Stimulated activated naive B cell treated with anti-CD40 and anti-IgM and Interleukin-4, amounts not matched to agents 10 μg/mL and 1 μg/mL and 100 μg/mL, for 72 hours (primary cell): ENCODE data around the gene DYRK1B.

ENCODE experiments used
- ATAC-seq, 2 donors: fragments of 150-1000 bp; cut with Tn5 transposase; replicated peaks; 2 replicates each; pipeline ENCODE4 v1.10.0; 2021; ENCODE audit warnings: moderate library complexity in 1 of 2
- DNase-seq: peaks from one replicate; pipeline ENCODE4 v3.0.0; 2021
- H3K27ac Mint-ChIP-seq: one replicate; pipeline ENCODE4 v1.8.0; 2022; ENCODE audit warnings: mild to moderate bottlenecking, mixed read lengths
- H3K27me3 Mint-ChIP-seq, 2 donors: one replicate each; pipeline ENCODE4 v1.8.0; 2022; ENCODE audit warnings: mixed read lengths in 2 of 2
- H3K36me3 Mint-ChIP-seq, 2 donors: one replicate each; pipeline ENCODE4 v1.8.0; 2022; ENCODE audit warnings: mixed read lengths in 2 of 2, mild to moderate bottlenecking in 1 of 2
- H3K4me1 Mint-ChIP-seq, 2 donors: one replicate each; pipeline ENCODE4 v1.8.0; 2022; ENCODE audit warnings: mixed read lengths in 2 of 2, mild to moderate bottlenecking in 1 of 2
- H3K4me3 Mint-ChIP-seq, 2 donors: one replicate each; pipeline ENCODE4 v1.8.0; 2022; ENCODE audit warnings: mild to moderate bottlenecking in 2 of 2, mixed read lengths in 2 of 2, moderate library complexity in 1 of 2
- H3K9me3 Mint-ChIP-seq, 2 donors: one replicate each; pipeline ENCODE4 v1.8.0; 2022; ENCODE audit warnings: mixed read lengths in 2 of 2, mild to moderate bottlenecking in 1 of 2

Gene DYRK1B

GRCh38 chr19:39795001-39795400 is 39.0 kb downstream of the DYRK1B start:
- H3K4me1 Mint-ChIP-seq = peaks cover 9 to 17% of the 10 kb centered on the region in 2 donors
- H3K27ac Mint-ChIP-seq = peak overlapping the region; percentile 42
- H3K36me3 Mint-ChIP-seq = no peaks in the 10 kb centered on the region
- DNase-seq (peak; percentile 45), ATAC-seq (peak; percentile 83 to 85)
- peaks cover 9 to 22% of the 10 kb centered on the region in 2 donors for H3K27me3 Mint-ChIP-seq
- H3K9me3 Mint-ChIP-seq = no peaks in the 10 kb centered on the region
- no peak overlapping the region for H3K4me3 Mint-ChIP-seq

- peak; percentile 95 to 96 for ATAC-seq
- H3K36me3 Mint-ChIP-seq = no peaks in the 10 kb centered on the region
Observed at GRCh38 chr19:39792999-39793546, 40.9 kb downstream of the DYRK1B start.

GRCh38 chr19:39788244-39788643 is 45.7 kb downstream of the DYRK1B start:
- Mint-ChIP-seq H3K36me3 (no peaks in the 10 kb centered on the region), H3K4me3 (no peak overlapping the region), H3K27ac (no peak overlapping the region)

More at GRCh38 chr19:39792999-39793546, 40.9 kb downstream of the DYRK1B start:
- H3K9me3 Mint-ChIP-seq = peaks cover 2 to 3% of the 10 kb centered on the region in 2 donors
- peaks cover 9 to 22% of the 10 kb centered on the region in 2 donors for H3K27me3 Mint-ChIP-seq
- H3K27ac Mint-ChIP-seq = peak overlapping the region; percentile 31
- peak overlapping the region; percentile 88 to 90 for H3K4me3 Mint-ChIP-seq
- DNase-seq = peak; percentile 76
- H3K4me1 Mint-ChIP-seq = peaks cover 9 to 17% of the 10 kb centered on the region in 2 donors

GRCh38 chr19:39780894-39781293 is 53.1 kb downstream of the DYRK1B start:
- no peak for DNase-seq
- H3K36me3 Mint-ChIP-seq = no peaks in the 10 kb centered on the region
- H3K27me3 Mint-ChIP-seq = peaks cover 29 to 58% of the 10 kb centered on the region in 2 donors
- no peak for ATAC-seq
- no peaks in the 10 kb centered on the region for H3K4me1 Mint-ChIP-seq
- no peak overlapping the region for H3K27ac Mint-ChIP-seq
- H3K9me3 Mint-ChIP-seq = no peaks in the 10 kb centered on the region
- no peak overlapping the region for H3K4me3 Mint-ChIP-seq

More at GRCh38 chr19:39788244-39788643, 45.7 kb downstream of the DYRK1B start:
- no peak for DNase-seq
- H3K4me1 Mint-ChIP-seq = peaks cover 3 to 7% of the 10 kb centered on the region in 2 donors
- peaks cover 5 to 8% of the 10 kb centered on the region in 2 donors for H3K9me3 Mint-ChIP-seq
- H3K27me3 Mint-ChIP-seq = peaks cover 26 to 37% of the 10 kb centered on the region in 2 donors
- no peak for ATAC-seq

- no peak for DNase-seq
- Mint-ChIP-seq H3K36me3 (no peaks in the 10 kb centered on the region), H3K9me3 (no peaks in the 10 kb centered on the region), H3K4me3 (no peak within 1 kb of the TSS), H3K4me1 (no peaks in the 10 kb centered on the region), H3K27me3 (peaks cover 16 to 38% of the 10 kb centered on the region in 2 donors), H3K27ac (no peak within 1 kb of the TSS)
- ATAC-seq = peak in 1 of 2 donors; percentile 46
Observed at GRCh38 chr19:39778763-39779162, 55.2 kb downstream of the DYRK1B start, which contains the start of gene LEUTX. Gene LEUTX, plus strand, starts transcription at chr19:39778854. Its CDS starts 67 bp downstream, at chr19:39778921.
